HG02938 (cell line): ENCODE data around the gene CPLANE1.
A peak's percentile ranks its signal among the peaks of the same experiment; 100 is the strongest.
"Not testable (repeated sequence)": the region's sequence is repeated elsewhere in the genome, so short reads cannot be mapped to it uniquely, and the experiment has no call there.

Source experiments
- ATAC-seq: cut with Tn5 transposase; IDR thresholded peaks from one replicate; pipeline ENCODE4 v1.9.1; 2021; ENCODE audit warnings: mild to moderate bottlenecking, moderate library complexity; ENCODE audit not compliant: unreplicated experiment

The CPLANE1 gene

DNA sequence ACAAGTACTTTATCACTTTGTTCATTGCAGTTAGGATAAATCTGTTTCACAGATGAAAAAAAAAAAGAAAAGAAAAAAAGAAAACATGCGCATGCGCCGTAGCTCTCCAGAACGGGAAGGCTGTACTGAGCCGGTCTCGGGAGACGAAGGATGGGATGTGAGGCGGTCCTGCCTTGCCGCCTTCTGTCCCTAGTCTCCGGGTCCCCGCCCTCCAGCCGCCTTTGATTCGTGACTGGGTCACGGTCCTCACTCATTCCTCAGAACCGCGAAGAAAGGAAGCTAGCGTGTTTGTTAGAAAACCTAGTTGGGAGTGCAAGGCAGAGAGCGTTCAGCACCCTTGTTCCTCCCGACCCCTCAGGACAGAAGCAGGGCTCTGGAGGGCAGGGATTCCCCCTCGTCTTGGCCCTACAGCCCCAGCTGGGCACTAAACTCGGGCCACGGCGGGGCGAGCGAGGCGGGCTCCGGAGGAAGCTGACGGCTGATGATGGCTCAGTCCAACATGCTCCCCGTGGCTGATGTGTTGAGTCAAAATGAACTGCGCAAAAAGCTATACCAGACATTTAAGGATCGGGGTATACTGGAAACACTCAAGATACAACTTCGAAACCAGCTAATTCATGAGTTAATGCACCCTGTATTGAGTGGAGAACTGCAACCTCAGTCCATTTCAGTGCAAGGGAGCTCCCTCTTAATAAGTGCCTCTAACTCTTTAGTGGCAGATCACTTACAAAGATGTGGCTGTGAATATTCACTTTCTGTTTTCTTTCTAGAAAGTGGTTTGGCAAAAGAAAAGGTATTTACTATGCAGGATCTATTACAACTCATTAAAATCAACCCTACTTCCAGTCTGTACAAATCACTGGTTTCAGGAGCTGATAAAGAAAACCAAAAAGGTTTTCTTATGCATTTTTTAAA lies 40.0 kb downstream of the CPLANE1 start:
- ATAC-seq, result no peak

- ATAC-seq, result no peak
Observed at GRCh38 chr5:37207802-37208201, 41.4 kb downstream of the CPLANE1 start.

DNA sequence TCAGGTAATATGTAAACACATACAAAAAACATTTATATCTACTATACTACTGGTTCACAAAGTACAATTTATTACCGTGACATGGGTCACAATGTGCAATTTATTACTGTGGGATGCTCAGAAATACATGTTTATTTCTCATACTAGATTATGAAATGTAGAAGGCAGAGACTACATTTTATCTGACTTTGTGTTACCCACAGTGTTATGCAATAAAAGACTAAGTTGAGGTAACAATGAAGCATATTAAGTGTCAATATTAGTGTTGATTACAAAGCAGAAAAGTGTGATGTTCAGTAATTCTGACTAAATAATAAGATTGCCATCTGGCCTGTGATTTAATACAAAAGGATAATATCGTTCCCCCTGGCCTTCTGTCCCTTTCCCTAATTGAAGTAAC lies 42.4 kb downstream of the CPLANE1 start:
- ATAC-seq, result no peak

DNA sequence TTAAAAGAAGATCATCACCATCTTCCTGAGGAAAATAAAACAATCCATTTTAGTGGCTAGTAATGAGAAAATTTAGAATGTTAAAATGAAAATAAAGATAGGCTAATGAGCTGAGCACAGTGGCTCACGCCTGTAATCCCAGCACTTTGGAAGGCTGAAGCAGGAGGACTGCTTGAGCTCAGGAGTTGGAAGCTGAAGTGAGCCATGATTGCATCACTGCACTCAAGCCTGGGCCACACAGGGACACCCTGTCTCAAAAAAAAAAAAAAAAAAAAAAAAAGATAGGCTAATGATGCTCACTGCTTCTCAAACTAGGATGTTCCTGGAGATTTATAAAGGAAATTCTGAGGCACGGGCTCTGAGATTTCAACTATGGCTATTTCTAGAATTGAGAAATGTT lies 50.3 kb downstream of the CPLANE1 start:
- ATAC-seq, result no peak

DNA sequence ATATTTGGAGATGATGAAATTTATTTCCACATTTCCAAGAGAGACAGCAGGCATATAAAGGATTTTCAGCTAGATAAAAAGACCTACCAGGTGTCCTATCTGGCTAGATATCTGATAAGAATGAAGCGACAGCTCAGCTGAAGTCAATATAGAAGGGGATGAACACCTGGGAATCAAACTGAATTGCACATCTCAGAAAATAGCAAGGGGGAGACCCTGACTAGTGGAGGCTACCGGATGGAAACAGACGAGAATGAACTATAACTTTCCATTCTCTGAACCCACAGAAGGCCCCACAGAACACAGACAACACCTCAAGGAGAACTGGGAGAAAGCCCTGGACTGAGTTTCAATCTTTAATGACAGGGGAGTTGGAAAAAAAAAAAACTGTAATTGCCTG lies 51.1 kb downstream of the CPLANE1 start:
- no peak for ATAC-seq

GRCh38 chr5:37197340-37198050 lies 51.7 kb downstream of the CPLANE1 start:
- no peak for ATAC-seq

DNA sequence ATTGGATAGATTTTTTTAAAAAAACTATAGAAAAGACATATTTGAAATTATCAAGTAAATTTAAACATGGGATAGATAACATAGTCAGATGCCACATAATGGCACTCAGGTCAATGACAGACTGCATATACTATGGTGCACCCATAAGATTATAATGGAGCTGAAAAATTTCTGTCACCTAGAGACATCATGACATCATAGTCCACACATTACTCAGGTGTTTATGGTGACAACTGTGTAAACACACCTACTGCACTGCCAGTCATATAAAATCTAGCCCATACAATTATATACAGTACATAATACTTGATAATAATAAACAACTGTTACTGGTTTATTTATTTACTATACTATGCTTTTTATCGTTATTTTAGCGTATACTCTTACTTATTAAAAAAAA lies 58.6 kb downstream of the CPLANE1 start:
- no peak for ATAC-seq

DNA sequence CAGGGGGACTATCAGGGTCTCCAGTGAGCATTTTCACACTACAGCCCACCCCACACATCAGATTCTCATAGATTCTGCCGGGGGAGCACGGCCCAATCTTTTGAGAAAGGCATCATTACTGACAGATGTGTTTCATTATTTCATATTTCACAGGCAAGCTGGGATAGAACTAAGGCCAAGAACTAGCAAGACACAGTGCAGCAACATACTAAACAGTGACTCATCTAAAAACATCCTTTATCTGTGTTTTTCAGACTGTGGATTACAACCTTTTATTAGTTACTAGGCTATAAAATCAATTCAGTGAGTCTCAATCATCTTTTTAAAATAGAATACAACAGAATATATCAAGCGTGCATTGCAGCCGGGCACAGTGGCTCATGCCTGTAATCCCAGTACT lies 59.8 kb downstream of the CPLANE1 start:
- ATAC-seq, result no peak

GRCh38 chr5:37187465-37187977 lies 61.7 kb downstream of the CPLANE1 start:
- ATAC-seq, result no peak

DNA sequence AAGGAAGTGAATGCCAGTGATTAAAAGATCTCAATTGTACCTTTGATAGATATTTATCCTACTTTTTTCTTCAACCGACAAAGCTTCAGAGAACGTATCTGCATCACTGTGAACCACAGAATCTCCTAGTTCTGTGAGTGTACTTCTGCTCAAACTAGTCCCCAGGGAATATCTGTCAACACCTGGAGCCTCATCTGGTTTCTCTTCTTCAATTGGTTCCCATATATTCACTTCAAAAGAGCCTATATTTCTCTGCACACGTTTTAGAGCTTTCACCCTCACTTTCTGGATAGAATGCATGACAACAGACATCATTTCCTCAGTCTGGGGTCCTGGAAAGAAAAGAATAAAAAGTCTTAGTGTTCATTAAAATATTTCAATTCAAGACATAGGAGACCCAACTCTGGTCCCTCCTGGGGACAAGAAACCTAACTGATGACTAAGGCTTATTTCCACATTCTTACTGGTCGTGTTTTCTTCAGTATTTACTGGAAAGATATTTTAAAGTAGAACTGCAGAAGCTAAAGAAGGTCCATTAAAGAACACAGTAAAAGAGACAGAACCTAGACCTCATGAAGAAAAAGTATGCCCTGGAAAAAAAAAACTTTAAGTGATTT lies 64.3 kb downstream of the CPLANE1 start:
- ATAC-seq, result peak; percentile 86

DNA sequence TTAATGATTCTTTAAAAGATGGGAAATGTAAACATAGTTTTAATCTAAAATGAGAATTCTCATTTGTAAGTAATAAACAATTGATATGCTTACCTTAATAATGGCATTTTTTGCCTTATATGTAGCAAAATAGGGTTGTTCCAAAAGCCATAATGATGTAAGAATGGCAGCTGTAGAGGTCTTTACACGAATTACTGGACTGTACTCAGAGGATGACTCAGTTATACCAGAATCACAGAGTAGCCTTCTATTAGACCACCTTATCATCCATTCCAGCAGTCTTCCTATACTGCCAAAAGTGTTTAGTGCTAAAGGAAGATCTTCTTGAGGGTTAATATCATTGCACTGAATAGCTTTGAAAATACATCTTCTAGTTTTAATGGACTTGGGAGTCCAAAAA lies 66.5 kb downstream of the CPLANE1 start:
- ATAC-seq, result no peak

DNA sequence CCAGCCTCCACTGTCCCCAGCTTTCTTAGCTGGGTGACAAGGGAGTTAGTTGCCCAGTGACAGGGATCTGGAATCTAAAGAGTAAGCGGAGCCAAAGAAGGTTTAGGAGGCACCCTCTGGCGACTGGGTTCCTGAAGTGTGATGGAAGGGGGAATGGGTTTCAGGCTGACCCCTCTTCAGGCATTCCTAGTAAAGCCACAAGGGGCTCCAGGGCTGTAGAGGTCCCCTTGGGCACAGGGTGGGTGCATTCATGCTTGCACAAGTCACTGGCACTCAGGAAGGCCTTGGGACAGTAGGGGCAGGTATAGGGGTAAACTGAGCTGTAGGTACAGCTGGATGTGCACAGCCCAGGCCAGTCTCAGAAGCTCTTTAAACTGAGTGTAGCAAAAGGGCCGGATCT lies 74.2 kb downstream of the CPLANE1 start:
- no peak for ATAC-seq

- ATAC-seq, result no peak
Observed at GRCh38 chr5:37172957-37173356, 76.2 kb downstream of the CPLANE1 start.

DNA sequence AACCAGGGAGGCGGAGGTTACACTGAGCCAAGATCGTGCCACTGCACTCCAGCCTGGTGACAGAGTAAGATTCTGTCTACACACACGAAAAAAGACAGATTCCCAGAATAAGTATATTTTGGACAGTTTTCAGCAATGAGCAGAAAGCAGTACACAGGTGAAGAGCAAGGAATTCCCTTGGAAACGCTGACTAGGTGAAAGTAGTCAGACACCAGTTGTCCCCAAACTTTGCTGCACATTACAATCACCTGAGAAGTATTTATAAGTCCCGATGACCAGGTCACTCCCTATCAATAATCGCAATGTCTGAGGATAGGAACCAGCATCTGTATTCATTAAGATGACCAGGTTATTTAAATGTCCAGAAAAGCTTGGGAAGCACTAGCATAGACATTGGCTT lies 78.3 kb downstream of the CPLANE1 start:
- no peak for ATAC-seq

GRCh38 chr5:37166197-37166596 lies 83.0 kb downstream of the CPLANE1 start:
- no peak for ATAC-seq

- no peak for ATAC-seq
Observed at GRCh38 chr5:37165761-37166160, 83.4 kb downstream of the CPLANE1 start.

GRCh38 chr5:37153661-37154060 lies 95.5 kb downstream of the CPLANE1 start:
- ATAC-seq, result no peak

DNA sequence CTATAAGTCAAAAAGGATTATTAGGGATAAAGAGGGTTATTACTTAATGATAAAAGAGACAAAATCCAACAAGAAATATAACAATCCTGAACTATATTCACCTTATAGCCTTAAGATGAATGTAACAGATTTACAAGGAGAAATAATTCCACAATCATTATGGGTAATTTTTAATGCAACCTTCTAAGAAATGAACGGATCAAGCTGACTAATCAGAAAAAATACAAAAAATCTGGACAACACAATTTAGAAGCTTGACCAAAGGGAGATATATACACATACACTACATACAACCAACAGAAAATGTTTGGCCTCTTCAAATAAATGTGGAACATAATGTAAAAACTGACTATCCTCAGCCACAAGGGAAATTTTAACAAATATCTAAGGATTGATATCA lies 102.3 kb downstream of the CPLANE1 start:
- no peak for ATAC-seq

- no peak for ATAC-seq
Observed at GRCh38 chr5:37136694-37137093, 112.5 kb downstream of the CPLANE1 start.

DNA sequence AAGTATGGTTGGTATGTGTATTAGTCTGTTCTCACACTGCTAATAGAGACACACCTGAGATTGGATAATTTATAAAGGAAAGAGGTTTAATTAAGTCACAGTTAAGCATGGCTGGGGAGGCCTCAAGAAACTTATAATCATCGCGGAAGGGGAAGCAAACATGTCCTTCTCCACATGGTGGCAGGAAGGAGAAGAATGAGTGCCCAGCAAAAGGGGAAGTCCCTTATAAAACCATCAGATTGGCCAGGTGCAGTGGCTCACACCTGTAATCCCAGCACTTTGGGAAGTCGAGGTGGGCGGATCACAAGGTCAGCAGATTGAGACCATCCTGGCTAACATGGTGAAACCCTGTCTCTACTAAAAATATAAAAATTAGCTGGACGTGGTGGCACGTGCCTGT lies 113.9 kb downstream of the CPLANE1 start:
- ATAC-seq, result not testable (repeated sequence)

- no peak for ATAC-seq
Observed at GRCh38 chr5:37133939-37134338, 115.2 kb downstream of the CPLANE1 start.

DNA sequence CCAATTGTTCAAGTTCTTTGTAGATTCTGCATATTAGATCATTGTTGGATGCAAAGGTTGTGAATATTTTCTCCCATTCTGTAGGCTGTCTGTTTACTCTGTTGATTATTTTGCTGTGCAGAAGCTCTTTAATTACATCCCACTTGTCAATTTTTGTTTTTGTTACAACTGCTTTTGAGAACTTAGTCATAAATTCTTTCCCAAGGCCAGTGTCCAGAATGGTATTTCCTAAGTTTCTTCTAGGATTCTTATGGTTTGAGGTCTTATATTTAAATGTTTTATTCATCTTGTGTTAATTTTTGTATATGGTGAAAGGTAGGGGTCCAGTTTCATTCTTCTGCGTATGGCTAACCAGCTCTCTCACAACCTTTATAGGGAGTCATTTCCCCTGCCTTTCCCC lies 116.5 kb downstream of the CPLANE1 start:
- ATAC-seq, result no peak
